T-helper 1 cell treated with Interleukin-12 subunit alpha and Interleukin-12 subunit beta and Interleukin-4 antibody, amounts not matched to agents 30 μg/mL and 1 μg/mL, for 36 hours (primary cell): Measurements from ENCODE around the gene TFAM.

ENCODE experiments used
- H3K27ac Mint-ChIP-seq: one replicate; pipeline ENCODE4 v1.8.0; 2021; ENCODE audit warnings: mild to moderate bottlenecking, mixed read lengths
- H3K27me3 Mint-ChIP-seq: one replicate; pipeline ENCODE4 v1.8.0; 2021; ENCODE audit warnings: low read depth, mixed read lengths
- H3K36me3 Mint-ChIP-seq: one replicate; pipeline ENCODE4 v1.8.0; 2021; ENCODE audit warnings: low read depth, mixed read lengths
- H3K4me1 Mint-ChIP-seq: one replicate; pipeline ENCODE4 v1.8.0; 2021; ENCODE audit warnings: low read depth, mixed read lengths
- H3K4me3 Mint-ChIP-seq: one replicate; pipeline ENCODE4 v1.8.0; 2021; ENCODE audit warnings: mild to moderate bottlenecking, moderate library complexity, mixed read lengths
- H3K9me3 Mint-ChIP-seq: one replicate; pipeline ENCODE4 v1.8.0; 2021; ENCODE audit warnings: mixed read lengths

Gene TFAM

GRCh38 chr10:58360412-58361004, 24.7 kb upstream of the TFAM start:
- peaks cover 10% of the 10 kb centered on the region for H3K4me1 Mint-ChIP-seq
- H3K4me3 Mint-ChIP-seq: no peak overlapping the region
- H3K9me3 Mint-ChIP-seq: no peaks in the 10 kb centered on the region
- H3K27me3 Mint-ChIP-seq: no peaks in the 10 kb centered on the region
- H3K36me3 Mint-ChIP-seq: peaks cover 3% of the 10 kb centered on the region
- no peak overlapping the region for H3K27ac Mint-ChIP-seq

- Mint-ChIP-seq H3K27me3 (no peaks in the 10 kb centered on the region), H3K4me1 (peaks cover 10% of the 10 kb centered on the region), H3K27ac (no peak overlapping the region), H3K36me3 (peaks cover 3% of the 10 kb centered on the region), H3K4me3 (no peak overlapping the region), H3K9me3 (no peaks in the 10 kb centered on the region)
These were observed 23.9 kb upstream of the TFAM start for GRCh38 chr10:58361353-58361752.

DNA sequence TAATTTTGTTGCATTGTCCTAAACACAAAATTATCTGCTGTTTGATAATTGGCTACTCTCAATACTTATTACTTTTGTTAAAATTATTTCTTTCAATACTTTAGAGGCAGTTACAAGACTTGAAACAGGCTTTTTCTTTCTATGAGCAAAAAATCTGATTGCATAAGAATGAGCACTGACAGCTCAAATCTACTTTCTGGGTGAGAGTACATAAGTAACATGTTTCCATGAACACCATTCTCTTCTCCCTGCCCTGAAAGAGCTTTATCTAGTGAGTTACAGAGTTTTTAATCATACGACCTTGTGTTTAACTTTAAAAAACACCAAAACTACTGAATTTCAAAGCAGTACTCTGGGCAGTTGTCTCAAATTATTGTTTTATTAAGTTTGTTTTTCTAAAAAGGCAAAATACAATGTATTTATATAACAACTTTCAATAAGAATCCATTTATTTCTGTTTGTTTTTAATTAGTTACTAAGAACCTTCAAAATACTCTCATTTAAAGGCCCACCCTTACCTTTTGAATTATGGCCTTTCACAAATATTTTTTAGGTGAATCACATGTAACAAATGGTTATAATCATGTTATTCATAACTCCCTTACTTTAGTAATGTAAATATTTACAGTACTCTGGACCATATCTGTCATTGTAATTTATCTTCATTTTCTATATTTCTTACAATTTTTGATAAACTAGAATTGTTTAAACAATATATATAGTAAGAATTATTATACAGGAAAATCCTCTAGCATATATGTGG, 23.0 kb upstream of the TFAM start:
- no peaks in the 10 kb centered on the region for H3K9me3 Mint-ChIP-seq
- H3K27me3 Mint-ChIP-seq: no peaks in the 10 kb centered on the region
- peaks cover 3% of the 10 kb centered on the region for H3K36me3 Mint-ChIP-seq
- peaks cover 10% of the 10 kb centered on the region for H3K4me1 Mint-ChIP-seq
- H3K4me3 Mint-ChIP-seq: no peak overlapping the region
- no peak overlapping the region for H3K27ac Mint-ChIP-seq

GRCh38 chr10:58367069-58367468, 18.1 kb upstream of the TFAM start:
- Mint-ChIP-seq H3K4me1 (no peaks in the 10 kb centered on the region), H3K36me3 (peaks cover 3% of the 10 kb centered on the region), H3K9me3 (no peaks in the 10 kb centered on the region), H3K27ac (no peak overlapping the region), H3K4me3 (no peak overlapping the region), H3K27me3 (no peaks in the 10 kb centered on the region)

GRCh38 chr10:58371473-58371872, 13.7 kb upstream of the TFAM start:
- Mint-ChIP-seq H3K27ac (no peak overlapping the region), H3K4me3 (no peak overlapping the region), H3K4me1 (no peaks in the 10 kb centered on the region), H3K9me3 (no peaks in the 10 kb centered on the region), H3K27me3 (no peaks in the 10 kb centered on the region), H3K36me3 (no peaks in the 10 kb centered on the region)

DNA sequence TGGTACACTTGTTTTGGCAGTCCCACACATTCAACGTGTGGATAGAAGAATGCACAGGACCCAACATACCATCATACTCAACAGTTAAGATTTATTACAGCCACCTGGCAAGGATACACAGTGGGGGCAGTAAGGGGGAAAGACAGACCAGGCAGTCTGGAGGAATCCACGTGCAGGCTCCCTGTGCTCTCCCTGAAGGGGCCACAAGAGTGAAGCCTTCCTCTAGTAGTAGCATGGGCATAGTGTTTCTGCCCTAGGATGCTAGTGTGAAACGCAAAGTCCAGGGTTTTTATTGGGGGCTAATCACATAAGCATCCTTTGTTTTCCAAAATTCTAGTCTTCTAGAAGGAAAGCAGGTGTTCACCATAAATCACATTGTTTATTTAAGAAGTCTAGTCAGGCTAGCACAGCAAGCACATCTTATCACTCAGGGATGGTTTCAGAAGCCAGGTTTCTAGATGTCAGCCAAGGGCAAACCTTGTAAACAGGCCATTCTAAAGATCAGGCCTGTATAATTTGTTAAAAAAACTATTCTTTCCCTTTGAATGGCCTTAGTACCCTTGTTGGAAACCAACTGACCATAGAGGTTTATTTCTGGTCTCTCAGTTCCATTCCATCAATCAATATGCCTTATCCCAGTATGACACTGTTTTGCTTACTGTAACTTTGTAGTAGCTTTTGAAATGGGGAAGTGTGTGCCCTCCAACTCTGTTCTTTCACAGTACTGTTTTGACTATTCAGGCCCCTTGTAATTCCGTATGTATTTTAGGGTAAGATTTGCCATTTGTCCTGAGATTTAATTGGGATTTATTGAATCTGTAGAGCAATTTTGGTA, 12.4 kb upstream of the TFAM start:
- no peaks in the 10 kb centered on the region for H3K4me1 Mint-ChIP-seq
- H3K27ac Mint-ChIP-seq: no peak overlapping the region
- H3K9me3 Mint-ChIP-seq: no peaks in the 10 kb centered on the region
- H3K27me3 Mint-ChIP-seq: no peaks in the 10 kb centered on the region
- H3K36me3 Mint-ChIP-seq: no peaks in the 10 kb centered on the region
- H3K4me3 Mint-ChIP-seq: no peak overlapping the region

GRCh38 chr10:58373442-58373827, 11.8 kb upstream of the TFAM start:
- Mint-ChIP-seq H3K4me3 (no peak overlapping the region), H3K27ac (no peak overlapping the region), H3K27me3 (no peaks in the 10 kb centered on the region), H3K4me1 (no peaks in the 10 kb centered on the region), H3K9me3 (no peaks in the 10 kb centered on the region), H3K36me3 (no peaks in the 10 kb centered on the region)

DNA sequence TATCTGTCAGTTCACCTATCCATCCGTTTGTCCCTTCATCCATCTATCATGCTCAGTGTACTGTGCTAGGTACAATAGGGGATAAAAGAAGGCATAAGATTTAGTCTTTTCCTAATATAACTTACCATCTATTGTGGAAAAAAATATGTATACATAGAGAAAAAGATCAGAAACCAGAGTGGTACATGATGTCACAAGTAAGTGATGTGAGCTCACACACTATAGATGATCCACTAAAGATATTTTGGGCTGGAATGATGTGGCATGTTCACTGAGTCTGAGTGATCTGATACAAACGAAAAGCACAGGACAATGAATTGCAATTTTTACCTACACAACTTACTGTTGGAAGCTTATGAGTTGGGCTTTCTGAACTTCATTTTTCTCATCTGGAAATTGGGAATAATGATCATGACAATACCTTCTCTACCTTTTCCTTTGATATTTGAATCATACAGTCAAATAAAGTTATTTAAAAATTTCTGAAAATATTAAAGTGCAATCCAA, 2.7 kb upstream of the TFAM start:
- H3K4me1 Mint-ChIP-seq: peaks cover 27% of the 10 kb centered on the region
- no peak overlapping the region for H3K27ac Mint-ChIP-seq
- no peak overlapping the region for H3K4me3 Mint-ChIP-seq
- no peaks in the 10 kb centered on the region for H3K9me3 Mint-ChIP-seq
- H3K27me3 Mint-ChIP-seq: no peaks in the 10 kb centered on the region
- H3K36me3 Mint-ChIP-seq: peaks cover 8% of the 10 kb centered on the region

DNA sequence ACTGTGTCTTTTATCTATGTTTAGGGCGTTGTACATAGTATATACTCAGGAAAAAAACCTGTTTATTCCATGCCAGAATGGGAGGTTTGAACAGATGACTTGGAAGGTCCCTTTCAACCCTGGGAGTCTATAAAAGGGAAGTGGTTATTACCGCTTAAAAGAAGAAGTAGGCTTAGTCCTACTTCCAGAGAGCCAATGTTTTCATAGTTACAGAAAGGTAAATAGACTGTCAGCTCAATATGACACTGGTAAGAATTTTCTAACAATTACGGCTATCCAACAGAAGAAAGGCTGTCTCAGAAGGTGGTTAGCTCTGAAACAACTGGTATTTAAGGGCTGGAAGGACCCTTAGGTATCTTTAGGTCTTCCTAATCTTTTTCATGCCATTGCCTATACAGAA, 1.1 kb upstream of the TFAM start:
- H3K36me3 Mint-ChIP-seq: peaks cover 15% of the 10 kb centered on the region
- no peaks in the 10 kb centered on the region for H3K27me3 Mint-ChIP-seq
- peak overlapping the region; percentile 93 for H3K27ac Mint-ChIP-seq
- peak overlapping the region; percentile 96 for H3K4me3 Mint-ChIP-seq
- no peaks in the 10 kb centered on the region for H3K9me3 Mint-ChIP-seq
- peaks cover 30% of the 10 kb centered on the region for H3K4me1 Mint-ChIP-seq

DNA sequence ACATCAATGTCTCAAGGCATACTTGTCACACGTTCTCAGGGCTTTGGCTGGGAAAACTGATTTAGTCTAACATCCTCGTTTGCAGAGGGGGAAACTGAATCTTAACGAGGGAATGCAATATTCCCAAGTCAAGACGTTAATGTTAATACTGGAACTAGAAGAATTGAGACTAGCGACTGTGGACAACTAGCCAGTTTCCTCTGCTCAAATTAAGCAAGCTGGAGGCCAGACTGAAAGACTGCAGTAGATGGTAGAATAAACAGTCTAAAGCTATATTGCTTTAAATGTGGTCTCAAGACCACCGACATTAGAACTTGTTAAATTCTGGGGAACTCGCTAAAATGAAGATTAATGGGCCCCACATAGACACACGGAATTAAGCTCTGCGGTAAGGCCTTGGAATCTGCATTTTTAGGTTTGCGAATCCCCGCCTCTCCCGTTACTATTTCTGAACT, 639 bp upstream of the TFAM start:
- peak overlapping the region; percentile 93 for H3K27ac Mint-ChIP-seq
- H3K4me1 Mint-ChIP-seq: peaks cover 30% of the 10 kb centered on the region
- H3K27me3 Mint-ChIP-seq: no peaks in the 10 kb centered on the region

DNA sequence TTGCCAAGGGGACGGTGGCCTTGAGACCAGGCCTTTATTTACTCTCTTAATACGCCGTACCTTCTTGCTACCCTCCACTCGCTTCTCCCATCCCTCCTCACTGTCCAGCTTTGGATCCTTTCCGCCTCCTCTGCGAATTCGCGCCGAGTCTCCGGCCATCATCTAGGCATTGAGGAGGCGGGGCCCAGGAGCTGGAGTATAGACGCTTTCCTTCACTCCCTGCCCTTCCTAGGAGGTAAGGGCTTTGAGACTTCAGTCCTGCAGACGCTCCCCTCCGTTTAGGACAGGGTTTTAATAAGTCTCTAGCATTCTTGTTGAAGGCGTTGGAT, 538 bp downstream of the TFAM start:
- Mint-ChIP-seq H3K4me3 (peak overlapping the region; percentile 96), H3K9me3 (no peaks in the 10 kb centered on the region), H3K36me3 (peaks cover 15% of the 10 kb centered on the region), H3K27ac (peak overlapping the region; percentile 93), H3K27me3 (no peaks in the 10 kb centered on the region), H3K4me1 (peaks cover 33% of the 10 kb centered on the region)

More for the DNA sequence above, 639 bp upstream of the TFAM start:
- H3K36me3 Mint-ChIP-seq: peaks cover 15% of the 10 kb centered on the region
- H3K4me3 Mint-ChIP-seq: peak overlapping the region; percentile 96
- no peaks in the 10 kb centered on the region for H3K9me3 Mint-ChIP-seq

GRCh38 chr10:58389024-58389423, 3.8 kb downstream of the TFAM start:
- no peak overlapping the region for H3K4me3 Mint-ChIP-seq
- no peaks in the 10 kb centered on the region for H3K27me3 Mint-ChIP-seq
- peaks cover 29% of the 10 kb centered on the region for H3K36me3 Mint-ChIP-seq
- H3K4me1 Mint-ChIP-seq: peaks cover 34% of the 10 kb centered on the region
- no peak overlapping the region for H3K27ac Mint-ChIP-seq
- no peaks in the 10 kb centered on the region for H3K9me3 Mint-ChIP-seq

DNA sequence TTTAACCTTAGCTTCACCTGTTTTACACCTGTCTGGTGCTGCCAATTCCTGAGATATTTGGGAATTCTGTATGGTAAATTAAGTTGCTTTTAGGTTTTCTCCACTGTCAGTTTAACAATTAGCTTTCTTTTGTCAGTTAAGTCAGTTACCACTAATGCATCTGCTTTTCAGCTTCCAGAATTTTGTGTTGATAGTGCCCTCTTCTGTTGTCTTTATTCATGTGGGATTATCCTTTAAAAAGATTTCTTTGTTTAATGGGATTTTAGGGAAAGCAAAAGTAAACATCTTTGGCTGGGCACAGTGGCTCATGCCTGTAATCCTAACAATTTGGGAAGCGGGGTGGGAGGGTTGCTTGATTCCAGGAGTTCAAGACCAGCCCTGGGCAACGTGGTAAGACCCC, 8.1 kb downstream of the TFAM start:
- H3K36me3 Mint-ChIP-seq: peaks cover 32% of the 10 kb centered on the region
- H3K4me1 Mint-ChIP-seq: peaks cover 14% of the 10 kb centered on the region
- H3K27me3 Mint-ChIP-seq: no peaks in the 10 kb centered on the region
- no peaks in the 10 kb centered on the region for H3K9me3 Mint-ChIP-seq
- H3K4me3 Mint-ChIP-seq: no peak overlapping the region
- no peak overlapping the region for H3K27ac Mint-ChIP-seq

DNA sequence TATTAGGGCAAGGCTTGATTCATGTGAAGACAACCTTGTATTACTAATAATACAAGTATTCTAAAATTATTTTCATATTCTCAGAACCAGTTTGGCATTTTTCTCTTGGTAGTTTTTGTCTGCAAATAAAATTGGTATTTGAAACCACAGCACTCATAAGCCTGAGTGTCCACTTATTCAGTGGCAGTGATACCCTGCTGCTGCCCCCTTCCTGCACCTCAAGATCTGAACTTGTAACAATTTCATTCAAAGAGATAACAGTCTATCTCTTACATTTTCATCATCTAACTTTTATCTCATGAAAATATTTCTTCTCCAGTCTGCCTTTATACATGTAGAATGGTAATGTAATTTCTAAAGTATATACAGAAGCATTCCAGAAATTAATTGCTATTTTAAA, 9.3 kb downstream of the TFAM start:
- Mint-ChIP-seq H3K4me3 (no peak overlapping the region), H3K36me3 (peaks cover 28% of the 10 kb centered on the region), H3K4me1 (peaks cover 11% of the 10 kb centered on the region), H3K9me3 (no peaks in the 10 kb centered on the region), H3K27me3 (no peaks in the 10 kb centered on the region), H3K27ac (no peak overlapping the region)

DNA sequence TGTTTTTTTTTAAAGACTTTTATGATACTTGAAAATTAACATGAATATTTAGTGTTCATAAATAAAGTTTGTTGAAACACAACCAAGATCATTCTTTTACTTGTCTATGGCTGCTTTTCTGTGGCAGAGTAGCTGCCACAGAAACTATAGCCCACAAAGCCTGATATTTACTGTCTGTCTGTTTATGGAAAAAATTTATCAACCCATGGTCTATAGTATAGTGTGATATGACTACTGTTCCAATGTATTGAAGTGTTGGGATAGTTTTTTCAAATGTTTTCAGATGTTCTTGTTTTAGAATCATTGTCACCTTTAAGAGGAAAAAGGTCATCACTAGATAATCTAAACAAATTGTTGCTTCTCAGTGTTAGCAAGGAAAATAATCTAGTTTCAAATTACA, 10.8 kb downstream of the TFAM start:
- H3K9me3 Mint-ChIP-seq: no peaks in the 10 kb centered on the region
- peaks cover 27% of the 10 kb centered on the region for H3K36me3 Mint-ChIP-seq
- peaks cover 8% of the 10 kb centered on the region for H3K4me1 Mint-ChIP-seq
- H3K27me3 Mint-ChIP-seq: no peaks in the 10 kb centered on the region
- no peak overlapping the region for H3K27ac Mint-ChIP-seq
- H3K4me3 Mint-ChIP-seq: no peak overlapping the region
